ENCODE data around the gene MACROH2A2.
"Not testable (repeated sequence)": the region's sequence is repeated elsewhere in the genome, so short reads cannot be mapped to it uniquely, and the experiment has no call there.

MACROH2A2 gene

GRCh38 chr10:70148516-70148915 is 95.9 kb downstream of the MACROH2A2 start:
- no peak for DNase-seq (ENCODE audit: insufficient read length, low spot score)

GRCh38 chr10:70155255-70155838 is 102.7 kb downstream of the MACROH2A2 start:
- DNase-seq (ENCODE audit: insufficient read length, low spot score): no peak
- no peak for TF ChIP-seq CTCF (IDR thresholded peaks at IDR 0.05; ENCODE audit: insufficient read depth, missing control alignments)
- FAIRE-seq: no peak

More at GRCh38 chr10:70148516-70148915, 95.9 kb downstream of the MACROH2A2 start:
- no peak for FAIRE-seq
- TF ChIP-seq CTCF (IDR thresholded peaks at IDR 0.05; ENCODE audit: insufficient read depth, missing control alignments): no peak

- FAIRE-seq: no peak
- no peak for TF ChIP-seq CTCF (IDR thresholded peaks at IDR 0.05; ENCODE audit: insufficient read depth, missing control alignments)
Observed at GRCh38 chr10:70158113-70158512, 105.5 kb downstream of the MACROH2A2 start.

GRCh38 chr10:70159366-70159765 is 106.7 kb downstream of the MACROH2A2 start:
- not testable (repeated sequence) for FAIRE-seq; DNase-seq (ENCODE audit: insufficient read length, low spot score)

More at GRCh38 chr10:70158113-70158512, 105.5 kb downstream of the MACROH2A2 start:
- no peak for DNase-seq (ENCODE audit: insufficient read length, low spot score)

- no peak for TF ChIP-seq CTCF (IDR thresholded peaks at IDR 0.05; ENCODE audit: insufficient read depth, missing control alignments)
- FAIRE-seq (no peak), DNase-seq (ENCODE audit: insufficient read length, low spot score) (no peak)
Observed at GRCh38 chr10:70160798-70161197, 108.2 kb downstream of the MACROH2A2 start.

All from D721Med (cell line).